DMS 273 (cell line): Measurements from ENCODE around the gene PIK3R2.

Source experiments
- DNase-seq: peaks from one replicate; lab custom pipeline; 2025; ENCODE audit not compliant: unreplicated experiment; lab: John Stamatoyannopoulos, UW

Gene PIK3R2

DNA sequence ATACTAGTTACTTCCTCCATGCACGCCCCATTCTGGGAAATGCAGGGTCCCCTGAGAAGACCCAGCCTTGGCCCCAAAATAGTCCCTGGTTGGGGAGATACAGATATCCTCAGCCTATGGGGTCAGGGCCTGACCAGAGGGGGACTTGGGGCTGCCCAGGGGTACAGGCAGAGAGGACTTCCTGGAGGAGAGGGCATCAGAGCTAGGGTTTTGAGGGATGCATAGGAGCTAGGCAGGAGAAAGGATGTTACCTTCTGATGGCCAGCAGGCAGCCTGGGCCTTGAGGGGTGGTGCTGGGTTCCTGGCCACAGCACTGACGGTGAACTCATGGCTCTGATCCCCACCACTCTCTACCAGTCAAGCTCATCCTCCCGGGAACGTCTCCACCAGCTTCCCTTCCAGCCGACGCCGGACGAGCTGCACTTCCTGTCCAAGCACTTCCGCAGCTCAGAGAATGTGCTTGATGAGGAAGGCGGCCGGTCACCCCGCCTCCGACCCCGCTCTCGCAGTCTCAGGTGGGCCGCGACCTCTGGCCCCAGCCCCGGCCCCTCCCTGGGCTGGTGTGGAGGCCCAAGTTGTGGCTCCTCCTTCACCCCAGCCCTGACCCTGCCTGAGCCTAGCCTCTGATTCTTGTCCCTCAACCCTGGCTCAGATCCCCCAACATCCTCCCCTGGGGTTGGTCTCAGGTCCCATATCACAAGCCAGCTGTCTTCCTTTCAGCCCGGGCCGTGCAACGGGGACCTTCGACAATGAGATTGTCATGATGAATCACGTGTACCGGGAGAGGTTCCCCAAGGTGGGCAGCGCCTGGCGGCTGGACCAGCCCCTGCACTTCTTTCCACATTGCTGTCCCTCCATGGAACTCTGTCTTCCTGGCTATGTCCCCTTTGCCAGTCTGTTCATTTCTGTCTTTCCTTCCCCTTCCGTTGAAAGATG, 29.8 kb upstream of the PIK3R2 start:
- DNase-seq, result no peak

DNA sequence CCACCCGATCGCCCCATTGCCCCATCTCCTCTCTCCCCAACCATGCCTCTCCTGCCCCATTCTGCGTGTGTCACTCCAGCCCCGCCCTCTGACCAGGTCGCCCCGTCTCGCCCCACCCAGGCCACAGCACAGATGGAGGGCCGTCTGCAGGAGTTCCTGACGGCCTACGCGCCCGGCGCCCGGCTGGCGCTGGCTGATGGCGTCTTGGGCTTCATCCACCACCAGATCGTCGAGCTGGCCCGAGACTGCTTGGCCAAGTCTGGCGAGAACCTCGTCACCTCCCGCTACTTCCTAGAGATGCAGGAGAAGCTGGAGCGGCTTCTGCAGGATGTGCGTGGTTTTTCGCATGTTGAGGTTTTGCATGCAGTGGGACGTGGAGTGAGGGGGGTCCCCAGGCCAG, 29.1 kb upstream of the PIK3R2 start:
- no peak for DNase-seq

DNA sequence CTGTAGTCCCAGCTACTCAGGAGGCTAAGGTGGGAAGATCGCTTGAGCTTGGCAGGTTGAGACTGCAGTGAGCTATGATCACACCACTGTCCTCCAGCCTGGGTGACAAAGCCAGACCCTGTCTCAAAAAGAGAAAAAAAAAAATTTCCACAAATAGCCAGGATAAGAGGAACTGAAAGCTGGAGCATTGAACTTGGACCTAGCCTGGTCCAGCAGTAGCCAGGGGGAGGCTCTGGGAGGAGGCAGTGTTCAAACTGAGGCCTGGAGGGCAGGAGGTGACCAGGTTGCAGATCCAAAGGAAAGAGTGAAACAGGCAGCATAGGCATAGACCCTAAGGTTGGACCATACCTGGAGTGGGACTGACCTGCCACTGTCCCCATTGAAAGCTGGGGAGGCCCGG, 26.9 kb upstream of the PIK3R2 start:
- DNase-seq, result no peak

DNA sequence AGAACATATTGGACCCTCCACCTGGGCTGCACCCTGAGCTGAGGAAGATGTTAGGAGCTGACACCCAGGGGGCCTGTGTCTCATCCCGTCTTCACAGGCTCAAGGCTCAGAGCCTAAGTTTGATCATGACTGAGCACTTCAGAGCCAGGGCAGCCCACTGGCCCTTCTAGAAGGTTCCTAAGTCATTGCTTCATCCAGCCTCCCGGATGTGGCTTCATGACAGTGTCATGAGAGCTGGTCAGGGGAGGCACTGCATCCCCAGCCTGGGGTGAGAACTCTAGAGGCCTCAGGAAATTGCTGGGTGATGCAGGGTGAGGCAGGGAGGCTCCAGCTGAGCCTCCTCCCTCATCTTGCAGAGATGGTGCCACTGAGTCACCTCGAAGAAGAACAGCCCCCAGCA, 24.9 kb upstream of the PIK3R2 start:
- no peak for DNase-seq

DNA sequence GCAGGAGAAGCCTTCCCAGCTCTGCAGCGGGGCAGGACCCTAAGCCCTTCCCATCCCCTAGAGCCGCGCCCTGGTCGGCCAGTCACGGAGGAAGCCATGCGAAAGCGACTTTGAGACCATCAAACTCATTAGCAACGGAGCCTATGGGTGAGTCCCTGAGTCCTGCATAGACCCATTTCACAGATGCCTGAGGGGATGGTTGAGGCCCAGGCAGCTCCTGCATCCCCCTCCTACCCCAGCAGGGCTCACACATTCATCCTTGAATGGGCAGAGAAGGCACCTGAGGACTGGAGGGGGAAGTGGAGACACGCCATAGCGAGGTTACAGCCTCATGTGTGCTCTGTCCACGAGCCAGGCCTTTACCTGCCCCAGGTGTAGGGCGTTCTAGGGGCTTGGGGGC, 24.2 kb upstream of the PIK3R2 start:
- no peak for DNase-seq

DNA sequence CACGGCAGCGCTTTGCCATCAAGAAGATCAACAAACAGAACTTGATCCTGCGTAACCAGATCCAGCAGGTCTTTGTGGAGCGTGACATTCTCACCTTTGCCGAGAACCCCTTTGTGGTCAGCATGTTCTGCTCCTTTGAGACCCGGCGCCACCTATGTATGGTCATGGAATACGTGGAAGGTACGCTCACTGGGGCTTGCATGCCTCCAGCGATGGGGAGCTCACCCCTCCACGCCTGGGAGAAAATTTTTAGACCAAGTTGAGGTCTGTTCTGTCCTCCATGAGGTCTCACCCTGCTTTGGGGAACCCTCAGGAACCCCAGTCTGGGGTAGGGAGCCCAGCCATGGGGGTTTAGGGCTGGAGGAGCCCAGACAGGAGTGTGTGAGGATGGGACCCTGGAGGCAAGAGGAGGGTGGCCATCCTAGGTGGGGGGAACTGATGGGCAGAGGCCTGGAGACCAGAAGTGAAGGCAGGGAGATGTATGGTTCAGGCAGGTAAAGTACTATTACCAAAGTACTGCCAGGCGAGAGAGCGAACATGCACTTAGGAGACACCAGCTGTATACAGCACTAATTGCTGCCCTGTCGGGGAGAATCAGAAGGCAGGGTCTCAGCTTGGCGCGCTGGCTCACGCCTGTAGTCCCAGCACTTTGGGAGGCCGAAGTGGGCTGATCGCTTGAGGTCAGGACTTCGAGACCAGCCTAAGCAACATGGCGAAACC, 22.3 kb upstream of the PIK3R2 start:
- no peak for DNase-seq

DNA sequence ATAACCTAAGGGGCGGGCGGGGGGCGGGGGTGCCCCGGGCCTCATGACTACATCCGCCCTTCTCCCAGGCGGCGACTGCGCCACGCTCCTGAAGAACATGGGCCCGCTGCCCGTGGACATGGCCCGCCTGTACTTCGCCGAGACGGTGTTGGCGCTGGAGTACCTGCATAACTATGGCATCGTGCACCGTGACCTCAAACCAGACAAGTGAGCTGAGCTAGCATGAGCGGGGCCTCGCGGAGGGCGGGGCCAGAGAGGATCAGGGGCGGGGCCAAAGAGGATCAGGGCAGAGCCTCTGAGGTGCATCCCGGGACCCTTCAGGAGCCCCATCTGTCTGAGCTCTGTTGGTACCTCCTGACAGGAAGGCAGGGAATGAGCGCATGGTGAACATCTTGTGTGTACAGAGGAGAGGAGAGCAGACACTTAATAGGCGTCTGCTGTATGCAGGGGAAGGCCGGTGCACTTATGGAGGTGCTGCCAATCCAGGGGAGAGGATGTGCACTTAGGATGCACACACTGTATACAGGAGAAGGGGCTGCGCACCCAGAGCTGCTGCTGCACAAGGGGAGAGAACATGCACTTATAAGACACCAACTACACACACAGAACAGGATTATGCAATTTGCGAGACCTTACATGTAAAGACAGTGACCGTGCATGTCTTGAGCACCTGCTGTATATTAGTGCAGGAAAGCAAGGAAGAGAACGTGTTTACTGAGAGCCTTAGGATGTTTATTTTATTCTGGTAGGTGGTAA, 20.9 kb upstream of the PIK3R2 start:
- peak; percentile 53 for DNase-seq

DNA sequence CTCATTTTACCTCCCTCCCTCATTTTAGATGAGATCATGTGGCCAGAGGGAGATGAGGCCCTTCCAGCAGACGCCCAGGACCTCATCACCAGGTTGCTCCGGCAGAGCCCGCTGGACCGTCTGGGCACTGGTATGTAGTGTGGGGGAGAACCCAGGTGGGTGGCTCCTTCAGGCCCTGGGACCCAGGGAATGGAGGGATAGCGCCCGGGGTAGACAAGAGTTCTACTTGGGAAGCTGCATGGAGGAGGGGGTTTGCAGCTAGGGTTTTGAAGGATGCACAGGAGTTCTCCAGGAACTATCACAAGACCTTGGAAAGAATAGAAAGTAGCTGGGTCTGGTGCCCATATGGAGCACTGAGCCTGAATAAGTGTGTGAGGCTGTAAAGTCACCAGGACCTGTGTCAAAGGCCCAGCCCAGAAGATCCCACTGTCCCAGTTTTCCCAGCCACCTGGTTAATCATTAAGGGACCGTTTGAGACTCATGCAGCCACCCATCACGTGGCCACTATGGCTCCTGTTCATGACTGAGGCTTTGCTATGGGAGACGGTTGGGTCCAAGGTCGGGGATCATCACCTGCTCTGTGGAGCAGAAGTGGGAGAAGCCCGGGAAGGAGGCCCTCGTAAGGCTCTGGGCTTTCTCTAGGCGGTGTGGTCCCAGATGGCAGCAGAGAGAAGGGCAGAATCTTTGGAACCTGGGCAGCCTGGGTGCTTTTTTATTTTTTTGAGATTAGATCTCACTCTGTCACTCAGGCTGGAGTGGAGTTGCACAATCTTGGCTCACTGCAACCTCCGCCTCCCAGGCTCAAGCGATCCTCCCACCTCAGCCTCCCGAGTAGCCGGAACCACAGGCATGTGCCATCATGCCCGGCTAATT, 17.0 kb upstream of the PIK3R2 start:
- no peak for DNase-seq

DNA sequence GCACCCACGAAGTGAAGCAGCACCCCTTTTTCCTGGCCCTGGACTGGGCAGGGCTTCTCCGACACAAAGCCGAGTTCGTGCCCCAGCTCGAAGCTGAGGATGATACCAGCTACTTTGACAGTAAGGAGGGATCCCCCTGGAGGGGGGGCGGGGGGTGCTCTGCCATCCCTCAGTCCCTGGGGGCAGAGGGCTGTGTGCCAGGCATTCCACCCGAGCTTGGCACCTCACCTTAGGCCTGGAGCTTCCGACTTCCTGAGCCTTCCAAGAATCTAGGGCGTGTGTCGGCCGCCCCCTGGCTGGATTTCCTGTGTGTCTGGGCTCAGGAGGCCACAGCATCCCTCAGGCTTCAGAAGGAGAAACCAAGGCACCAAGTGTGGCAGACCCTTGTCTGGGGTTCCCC, 15.7 kb upstream of the PIK3R2 start:
- DNase-seq, result no peak

DNA sequence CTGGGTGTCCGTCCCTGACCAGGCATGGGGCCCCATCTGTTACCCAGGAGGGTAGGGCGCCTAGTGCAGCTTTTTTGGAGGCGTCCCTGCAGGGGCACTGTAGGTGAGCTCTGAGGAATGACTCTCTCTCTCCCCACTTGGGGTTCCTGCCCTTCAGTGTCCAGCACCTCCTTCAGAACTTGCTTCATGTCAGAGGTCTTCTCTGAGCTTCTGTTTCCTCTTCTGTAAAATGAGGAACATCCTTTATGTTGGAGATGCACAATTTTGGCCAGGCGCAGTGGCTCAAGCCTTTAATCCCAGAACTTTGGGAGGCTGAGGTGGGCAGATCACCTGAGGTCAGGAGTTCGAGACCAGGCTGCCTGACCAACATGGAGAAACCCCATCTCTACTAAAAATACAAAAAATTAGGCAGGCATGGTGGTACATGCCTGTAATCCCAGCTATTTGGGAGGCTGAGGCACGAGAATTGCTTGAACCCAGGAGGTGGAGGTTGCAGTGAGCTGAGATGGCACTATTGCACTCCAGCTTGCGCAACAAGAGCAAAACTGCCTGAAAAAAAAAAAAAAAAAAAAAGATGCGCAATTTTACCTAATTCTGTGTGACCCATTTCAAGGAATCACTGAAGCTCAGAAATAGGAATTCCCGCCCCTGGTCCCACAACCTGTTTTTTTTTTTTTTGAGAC, 15.2 kb upstream of the PIK3R2 start:
- no peak for DNase-seq

DNA sequence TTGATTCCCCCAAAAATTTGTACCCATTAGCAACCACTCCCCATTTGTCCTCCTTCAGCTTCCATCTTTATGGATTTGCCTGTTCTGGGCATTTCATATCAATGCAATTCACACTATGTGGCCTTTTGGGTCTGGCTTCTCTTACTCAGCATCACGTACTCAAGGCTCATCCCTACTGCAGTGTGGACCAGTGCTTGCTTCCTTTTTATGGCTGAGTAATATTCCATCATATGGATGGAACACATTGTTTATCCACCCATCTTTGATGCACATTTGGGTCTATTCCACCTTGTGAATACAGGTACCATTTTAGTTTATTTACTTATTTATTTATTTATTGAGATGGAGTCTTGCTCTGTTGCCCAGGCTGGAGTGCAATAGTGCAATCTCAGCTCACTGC, 12.5 kb upstream of the PIK3R2 start:
- no peak for DNase-seq

DNA sequence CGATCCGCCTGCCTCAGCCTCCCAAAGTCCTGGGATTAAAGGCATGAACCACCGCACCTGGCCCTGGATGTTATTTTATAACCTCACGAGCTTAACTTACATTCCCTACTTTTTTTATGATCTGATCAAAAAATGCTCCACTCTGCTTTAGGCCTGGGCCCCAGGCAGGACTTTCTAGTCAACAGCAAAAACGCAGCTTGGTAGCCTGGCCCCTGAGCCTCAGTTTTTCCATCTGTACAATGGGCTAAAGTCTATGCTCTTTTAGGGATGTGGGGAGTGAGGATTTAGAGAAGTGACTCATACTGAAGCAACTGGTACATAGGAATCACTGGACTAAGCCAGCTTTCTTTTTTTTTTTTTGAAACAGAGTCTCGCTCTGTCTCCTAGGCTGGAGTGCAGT, 11.9 kb upstream of the PIK3R2 start:
- DNase-seq, result no peak

DNA sequence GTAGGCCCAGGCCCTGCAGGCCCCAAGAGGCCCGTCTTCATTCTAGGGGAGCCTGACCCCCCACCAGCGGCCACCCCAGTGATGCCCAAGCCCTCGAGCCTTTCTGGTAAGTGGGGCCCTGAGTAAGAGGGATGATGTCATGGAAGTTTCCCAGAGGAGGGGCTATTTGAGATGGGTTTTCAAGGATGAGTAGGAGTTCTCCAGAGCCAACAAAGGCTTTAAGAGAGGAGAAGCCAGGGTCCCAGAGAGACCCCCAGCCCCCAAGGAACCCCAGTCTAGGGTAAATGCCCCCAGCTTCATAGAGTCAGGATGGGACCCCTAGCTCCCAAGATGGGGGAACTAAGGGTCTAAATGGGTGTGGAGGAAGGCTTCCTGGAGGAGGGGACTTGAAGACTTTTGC, 9.1 kb upstream of the PIK3R2 start:
- DNase-seq, result no peak

DNA sequence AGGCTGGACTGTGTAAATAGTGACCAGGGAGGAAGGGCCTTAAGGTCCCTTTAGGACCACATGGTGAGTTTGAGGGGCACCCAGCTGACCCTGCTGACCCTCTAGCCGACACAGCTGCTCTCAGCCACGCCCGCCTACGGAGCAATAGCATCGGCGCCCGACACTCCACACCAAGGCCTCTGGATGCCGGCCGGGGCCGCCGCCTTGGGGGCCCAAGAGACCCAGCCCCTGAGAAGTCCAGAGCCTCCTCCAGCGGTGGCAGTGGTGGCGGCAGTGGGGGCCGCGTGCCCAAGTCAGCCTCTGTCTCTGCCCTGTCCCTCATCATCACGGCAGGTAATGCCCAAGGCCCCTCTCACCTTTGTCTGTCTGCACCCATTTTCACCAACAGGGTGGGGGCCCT, 8.6 kb upstream of the PIK3R2 start:
- DNase-seq, result no peak

DNA sequence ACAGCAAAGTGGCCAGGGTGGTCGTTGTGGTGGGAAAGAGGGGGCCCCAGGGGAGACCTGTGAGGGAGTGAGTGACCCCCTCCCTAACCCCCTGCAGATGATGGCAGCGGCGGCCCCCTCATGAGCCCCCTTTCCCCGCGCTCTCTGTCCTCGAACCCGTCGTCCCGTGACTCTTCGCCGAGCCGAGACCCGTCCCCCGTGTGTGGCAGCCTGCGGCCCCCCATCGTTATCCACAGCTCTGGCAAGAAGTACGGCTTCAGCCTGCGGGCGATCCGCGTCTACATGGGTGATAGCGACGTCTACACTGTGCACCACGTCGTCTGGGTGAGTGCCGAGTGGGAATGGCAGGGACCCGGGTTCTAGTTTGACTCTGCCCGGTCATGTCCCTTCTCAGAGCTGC, 8.1 kb upstream of the PIK3R2 start:
- DNase-seq, result no peak

DNA sequence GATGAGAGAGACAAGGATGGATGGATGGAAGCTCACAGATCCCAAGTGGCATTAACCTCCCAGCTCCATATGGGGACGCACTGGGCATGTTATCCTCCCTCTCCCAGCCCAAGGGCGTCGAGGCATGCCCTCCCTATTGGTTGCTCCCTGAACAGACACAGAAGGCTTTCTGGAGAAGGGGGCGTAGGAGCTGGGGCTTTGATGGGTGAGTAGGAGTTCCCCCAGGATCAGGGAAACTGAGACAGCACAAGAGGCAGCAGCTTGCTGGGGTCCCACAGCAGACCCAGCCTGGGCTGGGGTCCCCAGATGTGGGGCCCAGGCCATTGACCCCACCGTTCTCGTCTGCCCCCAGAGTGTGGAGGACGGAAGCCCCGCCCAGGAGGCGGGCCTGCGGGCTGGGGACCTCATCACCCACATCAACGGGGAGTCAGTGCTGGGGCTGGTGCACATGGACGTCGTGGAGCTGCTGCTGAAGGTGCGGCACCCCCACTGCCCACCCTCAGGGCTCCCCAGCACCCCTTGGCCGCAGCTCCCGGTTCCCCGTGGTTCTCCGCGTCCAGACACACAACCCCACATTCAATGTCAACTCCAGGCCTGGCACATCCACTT, 7.5 kb upstream of the PIK3R2 start:
- DNase-seq, result no peak

DNA sequence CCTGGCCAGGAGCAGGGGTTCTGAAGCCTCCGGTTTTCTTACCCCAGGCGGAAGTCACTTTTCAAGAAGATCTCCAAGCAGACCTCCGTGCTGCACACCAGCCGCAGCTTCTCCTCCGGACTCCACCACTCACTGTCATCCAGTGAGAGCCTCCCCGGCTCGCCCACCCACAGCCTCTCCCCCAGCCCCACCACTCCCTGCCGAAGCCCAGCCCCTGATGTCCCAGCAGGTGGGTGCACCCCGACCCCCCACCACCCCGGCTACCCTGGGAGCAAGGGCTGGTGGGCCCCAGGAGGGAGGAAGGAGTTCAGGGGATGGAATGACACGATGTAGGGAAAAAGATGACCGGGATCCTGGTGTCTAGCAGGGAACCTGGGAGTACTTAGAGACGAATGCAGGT, 5.6 kb upstream of the PIK3R2 start:
- no peak for DNase-seq

DNA sequence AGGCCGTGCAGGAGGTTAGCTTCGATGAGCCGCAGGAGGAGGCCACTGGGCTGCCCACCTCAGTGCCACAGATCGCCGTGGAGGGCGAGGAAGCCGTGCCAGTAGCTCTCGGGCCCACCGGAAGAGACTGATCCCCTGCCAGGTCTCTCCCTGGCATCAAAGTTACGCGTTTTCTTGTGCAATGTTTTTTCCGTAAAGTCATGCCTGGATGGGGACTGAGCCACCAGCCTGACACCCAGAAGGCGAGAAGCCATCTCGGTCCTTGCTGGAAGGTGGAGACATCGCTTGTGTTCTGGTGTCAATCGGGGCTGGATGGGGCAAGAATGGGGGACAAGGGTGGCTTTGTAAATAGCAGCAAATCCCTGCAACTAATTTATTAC, 3.4 kb upstream of the PIK3R2 start:
- no peak for DNase-seq

DNA sequence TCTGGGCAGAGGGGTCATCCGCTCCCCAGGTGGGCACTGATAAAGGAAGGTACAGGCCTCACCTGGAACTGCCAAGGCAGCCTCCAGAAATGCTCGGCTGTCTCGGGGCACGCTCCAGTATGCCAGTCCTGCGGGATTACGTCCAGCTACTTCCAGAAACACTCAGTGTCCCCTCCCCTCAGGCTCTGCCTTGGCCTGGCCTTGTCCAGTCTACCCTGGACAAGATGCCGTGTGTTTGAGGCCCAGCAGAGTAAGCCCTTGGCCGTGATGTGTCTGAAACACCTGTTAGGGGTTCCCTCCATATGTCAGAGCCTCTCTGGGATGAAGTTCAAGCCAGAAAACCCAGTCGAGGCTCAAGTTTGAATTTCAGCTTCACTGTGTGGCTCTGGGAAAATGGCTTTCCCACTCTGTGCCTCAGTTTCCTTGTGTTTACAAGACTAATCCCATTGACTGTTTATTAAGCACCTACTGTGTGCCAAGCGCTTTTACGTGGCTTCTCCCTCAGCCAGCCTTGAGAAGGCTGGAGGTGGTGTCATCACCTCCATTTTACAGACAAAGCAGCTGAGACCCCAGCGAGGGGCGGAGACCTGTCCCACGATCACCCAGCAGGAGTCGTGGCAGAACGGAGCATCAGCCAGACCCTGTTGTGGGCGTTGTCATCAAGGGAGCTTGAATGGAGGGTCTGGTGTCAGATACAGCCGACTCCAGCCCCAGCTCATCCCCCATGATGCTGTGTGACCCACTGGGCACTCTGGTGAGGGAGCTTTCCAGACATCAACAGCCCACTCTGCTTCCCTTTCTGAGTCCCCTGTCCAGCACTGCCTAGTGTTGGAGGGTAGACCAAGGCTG, 2.0 kb upstream of the PIK3R2 start:
- no peak for DNase-seq
